Hepatocyte (in vitro differentiated cells): ENCODE measurements around the gene ZNF558.

Experiments used
- EZH2 ChIP-seq: fragments of 200-600 bp; sonication (generic); IDR thresholded peaks from 2 replicates; pipeline ENCODE4 v1.6.1; 2016; ENCODE audit warnings: antibody characterized with exemption, mild to moderate bottlenecking, borderline replicate concordance
- TF ChIP-seq, protein P1 (sequence below): fragments of 200-600 bp; sonication (generic); IDR thresholded peaks from 2 replicates; pipeline ENCODE4 v1.5.1; 2016; ENCODE audit warnings: antibody characterized with exemption, mild to moderate bottlenecking; ENCODE audit not compliant: poor library complexity

DNA sequence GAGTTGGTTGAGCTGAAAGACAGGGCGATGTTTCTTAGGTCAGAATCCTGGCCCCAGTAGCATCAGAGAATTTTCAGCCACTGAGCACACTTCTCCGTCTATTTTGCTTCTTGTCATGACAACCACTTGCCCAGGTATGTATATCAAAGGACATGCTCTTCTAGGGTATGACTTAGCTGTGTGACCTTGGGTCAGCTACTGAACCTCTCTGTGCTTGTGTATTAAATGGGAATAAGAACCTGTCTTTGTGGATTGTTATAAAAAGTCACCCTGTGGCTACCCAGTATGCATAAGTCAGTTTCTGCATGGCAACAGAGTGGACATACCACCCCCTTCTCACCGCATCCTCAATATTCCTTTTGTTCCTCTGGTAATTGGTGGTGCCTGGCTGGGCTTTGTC is 26.2 kb upstream of the ZNF558 start:
- TF ChIP-seq, protein P1, sequence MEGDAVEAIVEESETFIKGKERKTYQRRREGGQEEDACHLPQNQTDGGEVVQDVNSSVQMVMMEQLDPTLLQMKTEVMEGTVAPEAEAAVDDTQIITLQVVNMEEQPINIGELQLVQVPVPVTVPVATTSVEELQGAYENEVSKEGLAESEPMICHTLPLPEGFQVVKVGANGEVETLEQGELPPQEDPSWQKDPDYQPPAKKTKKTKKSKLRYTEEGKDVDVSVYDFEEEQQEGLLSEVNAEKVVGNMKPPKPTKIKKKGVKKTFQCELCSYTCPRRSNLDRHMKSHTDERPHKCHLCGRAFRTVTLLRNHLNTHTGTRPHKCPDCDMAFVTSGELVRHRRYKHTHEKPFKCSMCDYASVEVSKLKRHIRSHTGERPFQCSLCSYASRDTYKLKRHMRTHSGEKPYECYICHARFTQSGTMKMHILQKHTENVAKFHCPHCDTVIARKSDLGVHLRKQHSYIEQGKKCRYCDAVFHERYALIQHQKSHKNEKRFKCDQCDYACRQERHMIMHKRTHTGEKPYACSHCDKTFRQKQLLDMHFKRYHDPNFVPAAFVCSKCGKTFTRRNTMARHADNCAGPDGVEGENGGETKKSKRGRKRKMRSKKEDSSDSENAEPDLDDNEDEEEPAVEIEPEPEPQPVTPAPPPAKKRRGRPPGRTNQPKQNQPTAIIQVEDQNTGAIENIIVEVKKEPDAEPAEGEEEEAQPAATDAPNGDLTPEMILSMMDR = no peak
- TF ChIP-seq EZH2 = no peak
